Fibroblast of the aortic adventitia (primary cell): Measurements from ENCODE around the gene TAP2. TPM values are rescaled to one million over a fixed set of nuclear protein-coding genes. Genes with fewer than 3 reads are reported as not detected.
A peak's percentile ranks its signal among the peaks of the same experiment; 100 is the strongest.
"Not testable (repeated sequence)": the region's sequence is repeated elsewhere in the genome, so short reads cannot be mapped to it uniquely, and the experiment has no call there.

Source experiments
- DNase-seq: peaks from one replicate; pipeline ENCODE4 v3.0.0-alpha.2; 2010; ENCODE audit warnings: low read depth
- H3K4me3 ChIP-seq: 2 replicates; pipeline ENCODE4 v1.5.1; 2011; ENCODE audit warnings: low read depth, mild to moderate bottlenecking, control low read depth, low read length, moderate library complexity
- CTCF ChIP-seq: IDR thresholded peaks from 2 replicates; pipeline ENCODE4 v1.5.1; 2011; ENCODE audit warnings: mild to moderate bottlenecking, low read length, control low read depth, inconsistent platforms; ENCODE audit not compliant: insufficient read depth
- total RNA-seq: library from RNA; depleted of rRNA; stranded (reverse); fragments of >200 nt; gene quantifications from 2 replicates; pipeline ENCODE4 v1.2.3, GENCODE V29; 2012; ENCODE audit warnings: low replicate concordance

TAP2 gene
- total RNA-seq, 1 donor = 12.4 TPM

- no peak for DNase-seq
- no peak for TF ChIP-seq CTCF
- no peak overlapping the region for H3K4me3 ChIP-seq
Measured at GRCh38 chr6:32807020-32807580, 31.4 kb downstream of the TAP2 start.

GRCh38 chr6:32805404-32805803 is 33.1 kb downstream of the TAP2 start:
- not testable (repeated sequence) for H3K4me3 ChIP-seq, DNase-seq

GRCh38 chr6:32803416-32803815 is 35.1 kb downstream of the TAP2 start:
- DNase-seq = no peak
- TF ChIP-seq CTCF = no peak
- no peak overlapping the region for H3K4me3 ChIP-seq

DNA sequence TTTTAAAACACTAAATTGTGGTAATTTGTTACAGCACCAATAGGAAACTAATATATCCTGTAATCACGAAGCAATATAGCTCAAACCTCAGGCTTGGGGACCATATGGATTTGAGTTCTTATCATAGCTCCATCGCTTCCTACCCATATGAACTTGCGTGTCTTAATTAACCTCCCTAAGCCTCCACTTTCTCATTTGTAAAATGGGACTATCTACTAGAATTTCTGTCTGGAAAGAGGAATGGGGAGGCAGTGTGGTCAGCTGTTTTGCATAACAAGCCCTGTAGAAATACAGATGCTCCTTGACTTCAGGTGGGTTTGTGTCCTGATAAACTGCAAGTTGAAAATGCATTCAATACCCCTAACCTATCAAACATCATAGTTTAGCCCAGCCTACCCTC is 38.8 kb downstream of the TAP2 start:
- H3K4me3 ChIP-seq = no peak overlapping the region
- no peak for TF ChIP-seq CTCF
- DNase-seq = no peak

DNA sequence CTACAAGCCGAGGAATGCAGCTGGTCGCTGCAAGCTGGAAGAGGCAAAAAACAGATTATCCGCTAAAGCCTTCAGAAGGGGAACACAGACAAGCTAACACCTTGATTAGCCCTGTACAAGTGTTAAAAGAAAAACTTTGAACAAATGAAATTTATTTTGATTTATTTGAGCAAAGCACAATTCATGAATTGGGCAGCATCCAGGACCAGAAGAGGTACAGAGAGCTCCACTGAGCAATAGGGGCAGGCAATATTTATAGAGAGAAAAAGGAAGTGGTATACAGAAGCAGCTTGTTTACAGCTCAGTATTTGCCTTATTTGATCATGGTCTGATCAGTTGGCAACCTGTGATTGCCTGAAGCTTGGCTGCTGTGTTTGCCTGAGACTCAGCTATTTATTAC is 39.4 kb downstream of the TAP2 start:
- no peak overlapping the region for H3K4me3 ChIP-seq
- TF ChIP-seq CTCF = no peak
- DNase-seq = no peak

GRCh38 chr6:32796848-32797776 is 41.4 kb downstream of the TAP2 start:
- TF ChIP-seq CTCF = peak; percentile 78
- H3K4me3 ChIP-seq = peak overlapping the region; percentile 47
- peak; percentile 77 for DNase-seq

- DNase-seq = no peak
- H3K4me3 ChIP-seq = no peak overlapping the region
- no peak for TF ChIP-seq CTCF
Measured at GRCh38 chr6:32794510-32794909, 44.0 kb downstream of the TAP2 start.
